HG03045 (cell line): ENCODE data around the gene NAMPT.

ENCODE experiments used
- ATAC-seq: cut with Tn5 transposase; IDR thresholded peaks from one replicate; pipeline ENCODE4 v1.9.1; 2021; ENCODE audit warnings: mild to moderate bottlenecking, moderate library complexity; ENCODE audit not compliant: unreplicated experiment

Gene NAMPT

DNA sequence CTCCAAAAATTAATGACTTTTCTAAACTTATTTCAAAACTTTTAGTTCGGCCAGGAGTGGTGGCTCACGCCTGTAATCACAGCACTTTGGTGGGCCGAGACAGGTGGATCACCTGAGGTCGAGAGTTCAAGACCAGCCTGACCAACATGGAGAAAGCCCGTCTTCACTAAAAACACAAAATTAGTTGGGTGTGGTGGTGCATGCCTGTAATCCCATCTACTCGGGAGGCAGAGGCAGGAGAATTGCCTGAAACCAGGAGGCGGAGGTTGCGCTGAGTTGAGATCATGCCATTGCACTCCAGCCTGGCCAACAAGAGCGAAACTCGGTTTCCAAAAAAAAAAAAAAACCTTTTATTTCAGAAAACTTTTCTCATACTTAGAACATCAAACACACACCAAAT lies 8.3 kb downstream of the NAMPT start:
- no peak for ATAC-seq

DNA sequence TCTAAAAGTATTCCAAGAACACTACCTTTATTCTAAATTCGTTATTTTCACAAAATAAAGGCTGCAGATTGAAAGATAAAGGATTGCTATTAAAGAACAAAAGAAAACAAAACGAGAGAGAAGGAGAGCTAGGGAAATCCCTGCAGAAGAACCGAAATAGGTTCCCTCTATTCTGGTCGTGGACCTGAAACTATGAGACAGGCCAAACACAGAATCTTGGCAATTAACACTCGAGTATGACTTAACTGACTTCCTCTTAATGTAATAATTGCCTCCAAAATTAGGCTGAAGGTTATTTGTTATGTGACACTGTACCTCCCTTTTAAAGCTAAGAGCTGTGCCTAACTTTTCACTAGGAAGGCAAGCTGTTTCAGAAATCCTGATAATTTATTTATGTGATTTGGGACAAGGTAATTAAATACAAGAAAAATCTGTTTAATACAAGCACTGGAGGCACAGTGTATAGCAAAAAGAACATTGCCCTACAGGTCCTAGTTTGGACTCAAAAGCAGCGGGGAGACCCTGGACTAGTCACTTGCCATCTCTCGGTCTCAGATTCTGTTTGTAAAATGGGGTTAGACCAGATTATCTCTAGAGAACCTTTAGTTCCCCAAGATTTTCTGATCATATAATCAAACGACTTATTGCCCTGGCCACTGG lies 11.6 kb downstream of the NAMPT start:
- ATAC-seq: no peak

DNA sequence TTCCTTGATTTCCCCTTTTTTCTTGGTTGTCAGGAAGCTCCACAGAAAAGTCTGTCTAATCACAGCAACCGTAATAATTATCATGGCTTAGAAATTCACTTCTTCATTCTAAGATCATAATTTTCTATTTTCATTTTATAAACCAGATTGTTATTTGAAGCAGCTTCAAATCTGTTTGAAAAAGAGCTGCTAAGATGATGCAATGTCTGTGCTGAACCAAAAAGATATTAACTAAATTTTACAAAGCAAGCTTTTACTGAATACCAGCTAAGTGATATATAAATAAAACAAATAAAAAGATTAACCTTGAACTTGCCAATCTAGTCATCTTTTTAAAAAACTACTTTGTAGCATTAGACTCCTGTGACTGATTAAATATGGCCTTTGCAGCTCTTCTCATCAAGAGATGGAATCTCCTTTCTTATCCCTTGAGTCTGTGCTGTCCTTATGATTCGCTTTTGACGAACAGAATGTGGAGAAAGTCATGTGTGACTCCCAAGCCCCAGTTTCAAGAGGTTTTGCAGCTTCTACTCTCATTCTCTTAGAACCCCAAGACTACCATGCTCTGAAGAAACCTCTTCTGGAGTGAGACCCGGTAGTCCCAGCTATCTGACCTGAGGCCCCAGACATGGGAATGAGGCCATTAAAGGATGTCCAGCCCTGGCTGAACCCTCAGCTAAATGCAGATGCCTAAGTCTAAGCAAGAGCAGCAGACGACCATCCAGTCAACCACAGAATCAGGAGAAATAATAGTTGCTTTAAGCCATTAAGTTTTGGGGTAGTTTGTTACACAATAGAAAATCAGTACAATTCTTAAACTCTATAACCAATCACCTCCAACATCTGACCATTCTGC lies 14.4 kb downstream of the NAMPT start:
- no peak for ATAC-seq

DNA sequence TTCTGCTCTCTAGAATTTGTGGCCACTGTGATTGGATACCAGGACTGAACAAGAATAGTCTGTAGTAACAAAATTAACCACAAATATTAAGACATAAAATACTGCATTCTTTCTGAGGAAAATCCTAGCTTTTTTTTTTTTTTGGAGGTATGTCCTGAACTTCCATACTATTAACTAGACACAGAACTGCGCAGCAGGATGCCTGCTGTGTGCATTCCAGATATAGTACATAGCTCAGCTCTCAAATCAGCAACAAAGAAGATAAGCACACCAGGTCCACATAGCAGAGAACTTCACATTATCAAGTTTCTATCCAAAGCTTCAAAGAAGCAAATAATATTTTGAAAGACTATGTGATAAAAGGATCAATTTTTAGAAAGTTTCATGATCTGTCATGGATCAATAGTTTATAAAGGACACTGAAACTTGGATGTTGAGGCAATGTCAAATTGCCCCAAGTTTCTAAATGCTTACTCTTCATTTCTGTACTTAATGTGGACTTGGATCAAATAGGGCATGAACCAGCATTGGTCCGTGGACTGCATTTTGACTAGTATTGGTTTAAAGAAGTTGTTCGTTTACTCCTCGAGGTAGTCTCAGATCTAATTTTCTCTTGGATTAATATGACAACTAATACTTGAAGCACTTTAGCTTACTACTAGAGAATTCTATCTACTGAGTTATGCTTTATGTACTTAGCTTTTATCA lies 15.4 kb downstream of the NAMPT start:
- no peak for ATAC-seq

DNA sequence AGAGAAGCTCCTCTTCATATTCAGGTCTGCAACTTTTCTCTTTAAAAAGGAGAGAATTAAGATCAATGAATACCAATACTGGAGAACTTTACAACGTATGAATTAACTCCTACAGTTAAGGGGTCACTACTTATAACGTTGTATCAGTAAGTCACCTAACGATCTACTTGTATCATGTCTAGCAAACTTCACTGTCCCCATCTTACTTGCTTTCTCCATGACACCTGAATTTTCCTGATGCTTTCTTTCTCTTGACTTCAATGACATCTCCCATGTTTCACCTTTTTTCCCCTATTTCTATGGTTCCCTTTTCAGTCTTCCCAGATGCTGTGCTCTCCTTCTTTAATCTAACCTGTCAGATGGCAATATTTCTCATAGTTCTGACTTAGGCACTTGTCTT lies 19.6 kb downstream of the NAMPT start:
- no peak for ATAC-seq

DNA sequence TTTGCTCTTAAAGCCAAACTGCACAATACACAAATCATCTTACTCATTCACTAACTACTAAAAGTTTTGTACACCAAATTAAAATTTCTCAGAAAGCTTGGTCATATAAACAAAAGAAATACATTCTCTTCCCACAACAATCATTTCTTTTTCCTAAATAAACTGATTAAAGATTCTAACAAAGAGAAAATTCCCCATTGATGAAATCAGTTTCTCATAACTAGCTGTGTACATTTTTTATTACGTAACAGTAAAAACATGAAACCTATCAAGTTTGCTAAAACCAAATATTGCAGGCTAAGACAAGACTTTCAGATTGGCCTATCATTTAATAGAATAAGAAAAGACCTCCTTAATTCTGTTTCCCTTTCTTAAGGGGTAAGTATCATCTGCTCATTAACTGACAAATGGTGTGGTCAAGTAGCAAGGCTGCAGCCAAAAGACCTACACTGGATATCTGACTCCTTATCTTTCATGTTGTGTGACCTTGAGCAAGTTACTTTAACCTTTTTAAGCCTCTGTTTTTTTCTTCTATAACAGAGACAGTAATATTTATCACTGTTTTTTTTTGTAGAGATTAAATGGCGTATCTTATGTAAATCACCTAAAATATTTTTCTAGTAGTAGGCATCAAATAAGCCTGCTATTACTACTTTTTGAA lies 22.4 kb downstream of the NAMPT start:
- no peak for ATAC-seq

DNA sequence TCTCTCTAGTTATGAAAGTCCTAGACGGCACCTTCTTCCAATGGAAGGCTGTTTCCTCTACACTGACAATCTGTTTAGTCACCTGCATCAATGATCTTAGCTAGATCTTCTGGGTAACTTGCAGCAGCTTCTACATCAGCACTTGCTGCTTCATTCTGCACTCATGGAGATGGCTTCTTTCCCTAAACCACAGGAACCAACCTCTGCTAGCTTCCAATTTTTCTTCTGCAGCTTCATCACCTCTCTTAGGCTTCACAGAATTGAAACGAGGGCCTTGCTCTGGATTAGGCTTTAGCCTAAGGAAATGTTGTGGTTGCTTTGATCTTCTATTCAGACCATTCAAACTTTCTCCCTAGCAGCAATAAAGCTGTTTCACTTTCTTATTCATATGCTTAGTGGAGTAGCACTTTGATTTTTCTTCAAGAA lies 24.6 kb downstream of the NAMPT start:
- no peak for ATAC-seq

DNA sequence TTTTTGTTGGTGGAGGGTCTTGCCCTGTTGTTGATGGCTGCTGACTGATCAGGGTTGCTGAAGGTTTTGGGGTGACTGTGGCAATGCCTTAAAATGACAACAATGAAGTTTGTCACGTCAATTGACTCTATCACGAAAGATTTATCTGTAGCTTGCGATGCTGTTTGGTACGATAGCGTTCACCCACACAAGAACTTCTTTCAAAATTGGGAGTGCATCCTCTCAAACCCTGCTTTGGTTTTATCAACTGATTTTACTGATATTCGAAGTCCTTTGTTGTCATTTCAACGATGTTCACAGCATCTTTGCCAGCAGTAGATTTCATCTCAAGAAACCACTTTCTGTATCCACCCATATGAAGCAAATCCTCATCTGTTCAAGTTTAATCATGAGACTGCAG lies 26.0 kb downstream of the NAMPT start:
- no peak for ATAC-seq

DNA sequence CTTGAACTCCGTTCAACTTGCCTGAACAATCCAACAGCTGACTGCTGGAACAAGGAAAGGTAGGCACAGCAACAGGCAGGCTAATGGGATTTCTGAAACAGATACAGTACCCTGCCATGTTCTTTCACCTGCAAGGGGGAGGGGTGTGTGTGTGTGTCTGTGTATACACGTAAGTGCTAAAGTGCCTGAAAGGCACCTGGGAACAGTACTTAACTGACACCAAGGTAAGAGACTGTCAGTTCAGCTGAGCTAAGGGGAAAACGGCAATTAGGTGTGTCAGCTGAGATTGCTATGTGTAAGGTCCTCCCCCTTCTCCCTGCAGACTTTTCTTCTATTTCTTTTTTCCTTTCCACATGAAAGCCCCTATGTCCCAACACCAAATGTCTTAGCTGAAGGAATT lies 27.0 kb downstream of the NAMPT start:
- no peak for ATAC-seq

DNA sequence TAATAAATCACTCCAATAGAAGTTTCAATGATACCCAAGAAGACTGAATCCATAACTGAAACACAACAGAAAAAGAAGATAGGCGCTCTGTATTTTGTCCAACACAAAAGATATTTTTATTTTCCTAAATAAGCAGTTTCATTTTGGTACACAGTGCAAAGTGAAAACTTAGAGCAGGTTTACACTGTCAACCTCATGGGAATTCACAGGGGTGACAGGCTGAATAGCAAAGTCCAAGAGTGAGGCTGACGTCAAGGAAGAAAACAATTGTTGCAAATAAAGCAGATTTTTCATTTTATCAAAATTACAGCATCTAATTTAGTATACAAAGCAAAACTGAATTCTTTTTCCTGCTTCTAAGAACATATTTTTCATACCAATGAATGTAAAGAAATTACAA lies 28.6 kb downstream of the NAMPT start:
- no peak for ATAC-seq

DNA sequence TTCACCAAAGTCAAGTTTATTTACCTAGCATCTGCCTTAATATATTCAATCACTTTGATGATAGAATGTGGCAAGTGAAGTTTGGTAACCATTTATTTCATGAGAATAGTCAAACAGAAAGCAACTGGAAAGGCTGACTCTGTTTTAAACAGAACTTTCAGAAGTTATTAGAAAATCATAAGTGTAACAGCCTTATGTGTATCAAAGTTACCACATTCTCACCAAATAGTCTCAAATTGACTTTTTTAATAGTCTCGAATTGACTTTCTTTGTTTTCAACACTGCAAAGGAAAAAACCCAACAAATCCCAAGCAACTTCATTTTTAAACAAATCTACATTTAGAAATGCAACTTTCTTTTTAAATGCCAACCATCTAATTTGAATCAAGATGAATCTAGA lies 29.5 kb downstream of the NAMPT start:
- no peak for ATAC-seq

DNA sequence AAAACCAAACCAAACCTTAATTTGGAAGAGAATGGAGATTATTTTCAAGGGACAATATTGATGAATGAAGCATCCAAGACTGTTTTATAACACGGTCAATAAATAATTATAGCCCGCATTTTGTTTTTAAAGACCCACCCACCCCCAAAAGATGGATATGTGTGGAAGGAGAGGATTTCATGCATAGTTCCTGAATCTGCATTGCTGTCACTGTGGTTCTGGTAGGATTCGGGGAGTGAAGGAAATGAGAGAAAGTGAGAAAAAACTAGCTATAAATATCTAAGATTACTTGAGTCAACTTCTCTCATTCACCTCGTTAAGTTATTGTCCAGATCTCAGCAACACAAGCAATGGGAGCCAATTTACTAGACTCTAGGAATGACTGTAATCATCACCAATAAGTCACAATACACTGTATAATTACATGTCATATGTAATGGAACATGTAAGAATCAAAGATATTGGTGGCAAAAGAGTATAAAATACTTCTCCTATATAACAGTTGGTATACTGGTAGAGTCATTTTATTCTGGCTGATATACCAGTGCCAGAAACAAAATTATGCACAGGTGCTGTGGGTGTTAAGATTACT lies 30.2 kb downstream of the NAMPT start:
- no peak for ATAC-seq

DNA sequence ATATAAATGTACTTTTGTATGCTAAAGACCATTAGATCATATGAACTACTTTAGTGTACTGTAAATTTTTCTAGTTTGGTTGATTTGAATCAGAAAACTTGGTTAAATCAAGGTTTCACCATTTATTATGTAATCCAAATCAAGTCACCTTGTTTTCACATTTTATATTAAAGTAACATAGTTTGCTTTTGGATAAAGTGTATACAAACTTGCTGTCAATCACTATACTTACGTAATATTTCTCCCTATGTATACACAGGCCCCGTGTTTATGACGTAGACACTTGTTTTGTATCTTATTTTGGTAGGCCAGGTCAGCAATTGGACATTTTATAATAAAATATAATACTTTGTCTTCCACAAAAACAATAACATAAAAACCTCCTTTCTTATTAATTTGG lies 32.2 kb downstream of the NAMPT start:
- ATAC-seq: no peak

DNA sequence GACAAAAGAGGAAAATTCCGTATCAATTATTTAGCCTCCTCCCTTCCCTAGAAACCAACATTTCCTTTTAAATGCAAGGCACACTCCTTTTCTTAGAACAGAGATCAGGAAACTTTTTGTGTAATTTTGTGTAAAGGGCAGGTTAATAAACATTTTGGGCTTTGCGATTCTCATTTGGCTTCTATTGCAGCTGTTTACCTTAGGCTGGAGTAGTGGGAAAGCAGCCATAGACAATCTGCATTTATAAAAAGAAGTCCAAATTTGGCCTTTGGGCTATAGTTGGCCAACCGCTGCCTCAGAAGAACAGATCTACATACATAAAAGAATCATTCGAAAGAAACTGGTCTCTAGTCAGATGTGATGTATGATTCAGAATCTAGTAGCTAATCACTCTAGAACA lies 35.3 kb downstream of the NAMPT start:
- no peak for ATAC-seq

DNA sequence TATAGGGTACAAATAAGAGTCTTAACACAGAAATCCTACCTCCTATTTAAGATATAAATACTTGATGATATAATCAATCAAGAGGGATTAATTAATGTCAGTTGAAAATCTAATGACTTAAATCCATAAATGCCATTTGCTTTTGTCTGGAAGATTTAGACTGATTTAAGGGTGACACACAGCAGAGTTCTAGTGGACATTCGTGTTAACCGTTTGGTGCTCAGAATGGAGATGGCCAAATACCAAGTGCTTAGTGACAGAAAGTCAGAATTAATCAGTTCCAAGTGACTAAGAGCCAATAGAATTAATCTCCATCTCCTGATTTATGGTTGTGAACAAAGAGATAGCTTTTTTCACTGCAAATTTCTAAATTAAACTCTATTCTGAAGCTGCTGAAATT lies 36.2 kb downstream of the NAMPT start:
- ATAC-seq: no peak

DNA sequence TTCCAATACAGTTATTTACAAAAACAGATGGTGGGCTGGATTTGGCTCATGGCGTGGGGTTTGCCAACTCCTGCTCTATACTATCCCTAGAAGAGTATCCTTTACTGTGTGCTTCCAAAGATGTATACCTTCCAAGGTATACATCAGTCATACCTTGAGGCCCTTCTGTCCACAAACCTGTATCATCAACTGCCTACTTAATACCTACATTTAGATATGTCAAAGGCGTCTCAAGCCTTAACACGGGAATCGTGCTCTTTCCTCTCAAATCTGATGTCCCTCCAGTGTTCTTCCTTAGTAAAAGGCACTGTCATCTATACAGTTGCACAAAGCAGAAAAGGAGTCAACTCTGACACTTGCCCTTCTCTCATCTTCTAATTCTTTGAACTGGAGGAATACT lies 36.9 kb downstream of the NAMPT start:
- no peak for ATAC-seq

DNA sequence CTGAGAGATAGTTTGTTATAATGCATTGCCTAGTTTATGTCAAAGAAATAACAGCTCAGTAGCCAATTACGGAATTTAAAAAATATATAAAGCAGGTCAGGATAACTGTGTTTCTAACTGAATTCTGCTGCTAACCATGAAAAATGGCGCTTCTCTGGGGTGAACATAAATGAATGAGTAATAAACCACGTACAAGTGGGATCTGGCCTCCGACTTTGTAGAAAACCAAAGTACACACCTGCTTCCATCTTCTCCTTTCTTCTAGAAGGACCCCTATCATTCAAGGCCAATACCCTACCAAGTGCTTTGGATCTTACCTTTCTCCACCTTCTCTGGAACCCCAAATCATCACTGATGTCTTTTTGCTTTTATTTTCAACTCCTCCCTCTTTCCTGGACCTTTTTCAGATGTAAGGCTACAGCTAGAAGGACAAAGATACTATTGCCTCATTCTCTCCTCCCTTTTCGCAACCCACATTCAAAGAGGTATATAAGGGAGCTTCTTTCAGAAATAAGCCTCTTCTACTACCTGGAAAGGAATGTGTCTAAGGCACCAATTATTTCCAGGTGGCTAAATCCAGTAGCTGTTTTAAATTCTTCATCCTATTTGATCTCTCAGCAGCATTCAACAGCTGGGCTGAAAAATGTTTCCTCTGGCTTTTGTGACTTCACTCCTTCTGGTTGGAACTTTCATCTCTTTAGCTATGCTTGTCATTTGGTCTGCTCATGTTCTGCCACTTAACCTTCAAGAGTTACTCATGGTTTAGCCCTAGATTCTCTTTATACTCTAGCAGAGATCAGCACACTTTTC lies 37.7 kb downstream of the NAMPT start:
- no peak for ATAC-seq

DNA sequence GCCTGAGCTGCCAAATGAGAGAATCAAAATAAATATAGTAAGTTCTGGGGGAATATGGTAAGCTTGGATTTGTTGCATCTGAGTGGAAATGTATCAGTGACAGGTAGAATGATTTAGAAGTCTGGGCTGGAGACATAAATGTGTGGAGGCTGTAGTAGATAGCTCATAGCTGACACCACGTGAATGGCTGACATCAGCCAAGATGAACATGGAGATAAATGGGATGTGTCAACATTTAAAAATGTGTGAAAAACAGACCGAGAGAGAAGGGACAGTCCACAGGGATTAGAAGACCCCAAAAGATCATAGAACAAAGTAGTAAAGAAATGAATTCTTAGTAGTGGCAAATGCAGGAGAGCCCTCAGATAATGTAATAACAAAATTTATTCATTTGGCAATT lies 40.9 kb downstream of the NAMPT start:
- no peak for ATAC-seq

DNA sequence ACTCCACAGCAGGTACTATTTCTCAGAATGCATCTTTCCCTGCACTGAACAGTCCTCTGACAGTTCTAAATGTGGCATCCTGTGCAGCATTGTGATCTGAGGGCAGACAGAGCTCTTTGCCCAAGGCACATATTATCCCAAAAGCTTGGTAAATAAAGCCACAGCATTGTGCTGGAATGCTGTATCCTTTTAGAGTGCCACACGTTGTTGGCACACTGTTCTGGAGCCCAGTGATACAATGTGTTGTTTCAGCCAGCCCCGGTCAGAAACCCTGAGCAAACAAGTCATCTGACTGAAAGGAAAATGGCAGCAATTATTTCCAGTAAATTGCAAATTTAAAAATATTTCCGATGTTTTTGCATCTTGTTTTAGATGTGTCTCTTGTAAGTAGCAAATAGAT lies 45.4 kb downstream of the NAMPT start:
- ATAC-seq: no peak

DNA sequence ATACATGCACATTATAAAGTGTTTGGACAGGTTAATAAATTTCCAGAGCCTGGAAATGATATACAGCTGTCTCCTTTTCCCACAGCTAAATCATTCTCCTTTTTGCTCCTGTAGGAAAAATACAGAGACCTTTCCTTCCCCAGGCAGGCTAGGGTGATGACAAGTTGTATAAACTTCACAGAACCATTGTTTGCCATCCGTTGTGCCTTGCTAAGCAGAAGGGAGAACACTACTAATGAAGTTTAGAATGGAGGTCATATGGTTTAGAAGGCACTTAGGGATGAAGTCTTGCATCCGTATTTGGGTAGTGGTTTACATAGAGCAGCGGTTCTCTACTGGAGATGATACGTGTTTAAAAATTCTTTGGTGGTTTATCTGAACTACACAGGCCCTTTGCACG lies 46.0 kb downstream of the NAMPT start:
- no peak for ATAC-seq
